ENCODE data around the gene PTPN21.

DNA sequence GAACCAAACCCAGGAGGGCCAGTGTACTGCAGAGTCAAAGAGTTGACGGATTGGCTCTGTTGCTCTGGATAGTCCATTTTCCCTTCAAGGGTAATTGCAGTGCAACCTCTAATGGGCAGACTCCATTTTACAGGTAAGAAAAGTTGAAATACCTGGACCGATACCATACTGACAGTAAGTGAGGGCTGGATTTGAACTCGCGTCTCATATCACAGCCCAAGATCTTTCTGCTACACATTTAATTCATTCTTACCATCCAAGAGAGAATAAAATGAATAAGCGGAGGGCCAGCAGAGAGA lies 7.7 kb upstream of the PTPN21 start:
- TF ChIP-seq POLR2A (IDR thresholded peaks at IDR 0.05; ENCODE audit: low read length) (no peak), GATA1 (IDR thresholded peaks at IDR 0.05; ENCODE audit: low read depth, low read length) (peak; percentile 56)

All from erythroblast (primary cell).